ENCODE results near the gene RPS6KA1. TPM values are rescaled to one million over a fixed set of nuclear protein-coding genes. Genes with fewer than 3 reads are reported as not detected.

RPS6KA1 gene
- total RNA-seq, 2 experiments from 2014 or later: 72.2 to 91.0 TPM

- intact Hi-C loops (cut with micrococcal nuclease; ENCODE audit: unreplicated experiment): no loop called here
- ChIA-PET POLR2A (interaction anchor here (0.6 kb wide), 1 partner anchor 72 kb away, joined by 4 read pairs; no protein-coding TSS in a partner anchor), CTCF (ENCODE audit: unreplicated experiment) (no interaction called here)
- TF ChIP-seq EZH2phosphoT487 (IDR thresholded peaks at IDR 0.05; ENCODE audit: borderline replicate concordance, low read depth, low read length): no peak
- no peak for TF ChIP-seq CTCF (conservative IDR thresholded peaks at IDR 0.05; ENCODE audit: low read length)
- H3K4me1 ChIP-seq (ENCODE audit: insufficient read depth, low read length, poor library complexity, severe bottlenecking): peaks cover 90% of the 10 kb centered on the region
- no peak overlapping the region for H2AFZ ChIP-seq (ENCODE audit: low read length)
- H3K79me2 ChIP-seq (ENCODE audit: insufficient read depth, low read depth, low read length): peaks cover 2% of the 10 kb centered on the region; the same call in 1 of the 2 replicates
- no peak overlapping the region for H3K27ac ChIP-seq (ENCODE audit: low read depth, low read length, poor library complexity, severe bottlenecking)
- no peak overlapping the region for H3K4me3 ChIP-seq (ENCODE audit: low read depth, low read length, poor library complexity, severe bottlenecking)
- no peaks in the 10 kb centered on the region for H3K9me3 ChIP-seq (ENCODE audit: low read length)
- no peaks in the 10 kb centered on the region for H4K20me1 ChIP-seq (ENCODE audit: insufficient read depth, low read length)
- DNase-seq (ENCODE audit: low spot score): no peak
- H3K4me2 ChIP-seq (ENCODE audit: low read length): no peak overlapping the region
- no peaks in the 10 kb centered on the region for H3K9me2 ChIP-seq (ENCODE audit: insufficient read depth, low read length)
- BruUV-seq (replicated peaks): no TSS peak
- peaks cover 12% of the 10 kb centered on the region; the same call in 1 of the 2 replicates for H3K36me3 ChIP-seq (ENCODE audit: insufficient read depth, low read length)
Observed at GRCh38 chr1:26536081-26536480, 6.5 kb downstream of the RPS6KA1 start.

GRCh38 chr1:26536521-26536920, 7.0 kb downstream of the RPS6KA1 start:
- no peak overlapping the region for H2AFZ ChIP-seq (ENCODE audit: low read length)
- no peak for DNase-seq (ENCODE audit: low spot score)
- intact Hi-C loops (cut with micrococcal nuclease; ENCODE audit: unreplicated experiment): no loop called here
- no peaks in the 10 kb centered on the region for H4K20me1 ChIP-seq (ENCODE audit: insufficient read depth, low read length)
- no peaks in the 10 kb centered on the region for H3K9me2 ChIP-seq (ENCODE audit: insufficient read depth, low read length)
- no peak overlapping the region for H3K4me3 ChIP-seq (ENCODE audit: low read depth, low read length, poor library complexity, severe bottlenecking)
- CTCF ChIA-PET (ENCODE audit: unreplicated experiment): no interaction called here
- TF ChIP-seq CTCF (conservative IDR thresholded peaks at IDR 0.05; ENCODE audit: low read length) (no peak), EZH2phosphoT487 (IDR thresholded peaks at IDR 0.05; ENCODE audit: borderline replicate concordance, low read depth, low read length) (no peak)
- no peak overlapping the region for H3K4me2 ChIP-seq (ENCODE audit: low read length)
- BruUV-seq (replicated peaks): no TSS peak
- no peaks in the 10 kb centered on the region; the same call in 1 of the 2 replicates for H3K79me2 ChIP-seq (ENCODE audit: insufficient read depth, low read depth, low read length)
- no peaks in the 10 kb centered on the region for H3K9me3 ChIP-seq (ENCODE audit: low read length)
- H3K36me3 ChIP-seq (ENCODE audit: insufficient read depth, low read length): peaks cover 12% of the 10 kb centered on the region; the same call in 1 of the 2 replicates
- H3K4me1 ChIP-seq (ENCODE audit: insufficient read depth, low read length, poor library complexity, severe bottlenecking): peaks cover 90% of the 10 kb centered on the region
- no peak overlapping the region for H3K27ac ChIP-seq (ENCODE audit: low read depth, low read length, poor library complexity, severe bottlenecking)
- POLR2A ChIA-PET: interaction anchor here (0.6 kb wide), 1 partner anchor 12 kb away, joined by 3 read pairs; no protein-coding TSS in a partner anchor

- Histone ChIP-seq H3K36me3 (ENCODE audit: insufficient read depth, low read length) (peaks cover 12% of the 10 kb centered on the region; the same call in 1 of the 2 replicates), H3K9me2 (ENCODE audit: insufficient read depth, low read length) (no peaks in the 10 kb centered on the region), H3K27ac (ENCODE audit: low read depth, low read length, poor library complexity, severe bottlenecking) (peak overlapping the region; percentile 21), H2AFZ (ENCODE audit: low read length) (no peak overlapping the region), H3K79me2 (ENCODE audit: insufficient read depth, low read depth, low read length) (no peaks in the 10 kb centered on the region), H4K20me1 (ENCODE audit: insufficient read depth, low read length) (no peaks in the 10 kb centered on the region), H3K4me1 (ENCODE audit: insufficient read depth, low read length, poor library complexity, severe bottlenecking) (peaks cover 90% of the 10 kb centered on the region), H3K4me2 (ENCODE audit: low read length) (peak overlapping the region; percentile 3; the same call in 1 of the 2 replicates), H3K4me3 (ENCODE audit: low read depth, low read length, poor library complexity, severe bottlenecking) (no peak overlapping the region), H3K9me3 (ENCODE audit: low read length) (no peaks in the 10 kb centered on the region)
- TF ChIP-seq CTCF (conservative IDR thresholded peaks at IDR 0.05; ENCODE audit: low read length) (no peak; the same call in 1 of the 2 replicates), EZH2phosphoT487 (IDR thresholded peaks at IDR 0.05; ENCODE audit: borderline replicate concordance, low read depth, low read length) (no peak)
- CTCF ChIA-PET (ENCODE audit: unreplicated experiment): interaction anchor here (0.5 to 1.9 kb wide), 4 partner anchors 9 to 304 kb away, joined by 3 to 6 read pairs (median 3); partner anchors contain the start of gene CEP85
- intact Hi-C loops (cut with micrococcal nuclease; ENCODE audit: unreplicated experiment): loop anchor here (2.0 kb wide), 1 partner anchor 251 kb away; no protein-coding TSS in a partner anchor
- BruUV-seq (replicated peaks): no TSS peak
- POLR2A ChIA-PET: interaction anchor here (0.7 to 1.3 kb wide), 4 partner anchors 8 to 62 kb away, joined by 3 to 4 read pairs (median 3); no protein-coding TSS in a partner anchor
- peak; percentile 52 for DNase-seq (ENCODE audit: low spot score)
Observed at GRCh38 chr1:26537951-26538352, 8.4 kb downstream of the RPS6KA1 start.
